ENCODE data around the gene PLD5.
"Not testable (repeated sequence)": the region's sequence is repeated elsewhere in the genome, so short reads cannot be mapped to it uniquely, and the experiment has no call there.

PLD5 gene

GRCh38 chr1:242506724-242507123, 17.8 kb downstream of the PLD5 start:
- Histone ChIP-seq H3K36me3 (ENCODE audit: control insufficient read depth in 2 of 2, insufficient read depth in 2 of 2, low read length in 2 of 2) (no peaks in the 10 kb centered on the region), H3K27ac (ENCODE audit: low read depth in 2 of 2, low read length in 2 of 2) (no peak overlapping the region)

GRCh38 chr1:242489545-242489944, 35.0 kb downstream of the PLD5 start:
- Histone ChIP-seq H3K4me3 (ENCODE audit: low read length in 2 of 2) (no peak overlapping the region), H3K9me3 (ENCODE audit: control insufficient read depth in 2 of 2, low read length in 2 of 2) (no peaks in the 10 kb centered on the region), H3K4me1 (ENCODE audit: control insufficient read depth in 2 of 2, insufficient read depth in 2 of 2, low read length in 2 of 2) (no peaks in the 10 kb centered on the region), H3K9ac (ENCODE audit: low read depth in 1 of 2, low read length in 2 of 2) (no peak overlapping the region), H3K36me3 (ENCODE audit: control insufficient read depth in 2 of 2, insufficient read depth in 2 of 2, low read length in 2 of 2) (no peaks in the 10 kb centered on the region), H3K27me3 (ENCODE audit: control insufficient read depth in 2 of 2, insufficient read depth in 2 of 2, low read length in 2 of 2) (no peaks in the 10 kb centered on the region), H3K27ac (ENCODE audit: low read depth in 2 of 2, low read length in 2 of 2) (no peak overlapping the region)

More at GRCh38 chr1:242506724-242507123, 17.8 kb downstream of the PLD5 start:
- Histone ChIP-seq H3K9ac (ENCODE audit: low read depth in 1 of 2, low read length in 2 of 2) (no peak overlapping the region), H3K9me3 (ENCODE audit: control insufficient read depth in 2 of 2, low read length in 2 of 2) (no peaks in the 10 kb centered on the region), H3K4me3 (ENCODE audit: low read length in 2 of 2) (no peak overlapping the region), H3K4me1 (ENCODE audit: control insufficient read depth in 2 of 2, insufficient read depth in 2 of 2, low read length in 2 of 2) (no peaks in the 10 kb centered on the region), H3K27me3 (ENCODE audit: control insufficient read depth in 2 of 2, insufficient read depth in 2 of 2, low read length in 2 of 2) (no peaks in the 10 kb centered on the region)

- Histone ChIP-seq H3K4me3 (ENCODE audit: low read length in 2 of 2) (no peak overlapping the region), H3K27ac (ENCODE audit: low read depth in 2 of 2, low read length in 2 of 2) (no peak overlapping the region), H3K36me3 (ENCODE audit: control insufficient read depth in 2 of 2, insufficient read depth in 2 of 2, low read length in 2 of 2) (no peaks in the 10 kb centered on the region), H3K27me3 (ENCODE audit: control insufficient read depth in 2 of 2, insufficient read depth in 2 of 2, low read length in 2 of 2) (no peaks in the 10 kb centered on the region), H3K9me3 (ENCODE audit: control insufficient read depth in 2 of 2, low read length in 2 of 2) (no peaks in the 10 kb centered on the region), H3K9ac (ENCODE audit: low read depth in 1 of 2, low read length in 2 of 2) (no peak overlapping the region), H3K4me1 (ENCODE audit: control insufficient read depth in 2 of 2, insufficient read depth in 2 of 2, low read length in 2 of 2) (no peaks in the 10 kb centered on the region)
Observed at GRCh38 chr1:242477944-242478343, 46.6 kb downstream of the PLD5 start.

GRCh38 chr1:242470774-242471173, 53.7 kb downstream of the PLD5 start:
- Histone ChIP-seq H3K27ac (ENCODE audit: low read depth in 2 of 2, low read length in 2 of 2) (no peak overlapping the region), H3K36me3 (ENCODE audit: control insufficient read depth in 2 of 2, insufficient read depth in 2 of 2, low read length in 2 of 2) (no peaks in the 10 kb centered on the region), H3K9ac (ENCODE audit: low read depth in 1 of 2, low read length in 2 of 2) (no peak overlapping the region), H3K4me3 (ENCODE audit: low read length in 2 of 2) (no peak overlapping the region), H3K4me1 (ENCODE audit: control insufficient read depth in 2 of 2, insufficient read depth in 2 of 2, low read length in 2 of 2) (no peaks in the 10 kb centered on the region), H3K27me3 (ENCODE audit: control insufficient read depth in 2 of 2, insufficient read depth in 2 of 2, low read length in 2 of 2) (no peaks in the 10 kb centered on the region), H3K9me3 (ENCODE audit: control insufficient read depth in 2 of 2, low read length in 2 of 2) (no peaks in the 10 kb centered on the region)

GRCh38 chr1:242468784-242469183, 55.7 kb downstream of the PLD5 start:
- Histone ChIP-seq H3K27ac (ENCODE audit: low read depth in 2 of 2, low read length in 2 of 2) (no peak overlapping the region), H3K36me3 (ENCODE audit: control insufficient read depth in 2 of 2, insufficient read depth in 2 of 2, low read length in 2 of 2) (no peaks in the 10 kb centered on the region), H3K9me3 (ENCODE audit: control insufficient read depth in 2 of 2, low read length in 2 of 2) (no peaks in the 10 kb centered on the region)

GRCh38 chr1:242467556-242468145, 56.8 kb downstream of the PLD5 start:
- Histone ChIP-seq H3K27me3 (ENCODE audit: control insufficient read depth in 2 of 2, insufficient read depth in 2 of 2, low read length in 2 of 2) (no peaks in the 10 kb centered on the region), H3K4me3 (ENCODE audit: low read length in 2 of 2) (no peak overlapping the region), H3K27ac (ENCODE audit: low read depth in 2 of 2, low read length in 2 of 2) (no peak overlapping the region), H3K9ac (ENCODE audit: low read depth in 1 of 2, low read length in 2 of 2) (no peak overlapping the region), H3K4me1 (ENCODE audit: control insufficient read depth in 2 of 2, insufficient read depth in 2 of 2, low read length in 2 of 2) (no peaks in the 10 kb centered on the region), H3K9me3 (ENCODE audit: control insufficient read depth in 2 of 2, low read length in 2 of 2) (no peaks in the 10 kb centered on the region), H3K36me3 (ENCODE audit: control insufficient read depth in 2 of 2, insufficient read depth in 2 of 2, low read length in 2 of 2) (no peaks in the 10 kb centered on the region)

More at GRCh38 chr1:242468784-242469183, 55.7 kb downstream of the PLD5 start:
- Histone ChIP-seq H3K4me3 (ENCODE audit: low read length in 2 of 2) (no peak overlapping the region), H3K4me1 (ENCODE audit: control insufficient read depth in 2 of 2, insufficient read depth in 2 of 2, low read length in 2 of 2) (no peaks in the 10 kb centered on the region), H3K9ac (ENCODE audit: low read depth in 1 of 2, low read length in 2 of 2) (no peak overlapping the region), H3K27me3 (ENCODE audit: control insufficient read depth in 2 of 2, insufficient read depth in 2 of 2, low read length in 2 of 2) (no peaks in the 10 kb centered on the region)

GRCh38 chr1:242462867-242463266, 61.6 kb downstream of the PLD5 start:
- H3K27ac ChIP-seq (ENCODE audit: low read depth in 2 of 2, low read length in 2 of 2), result no peak overlapping the region
- H3K27me3 ChIP-seq (ENCODE audit: control insufficient read depth in 2 of 2, insufficient read depth in 2 of 2, low read length in 2 of 2), result no peaks in the 10 kb centered on the region
- H3K36me3 ChIP-seq (ENCODE audit: control insufficient read depth in 2 of 2, insufficient read depth in 2 of 2, low read length in 2 of 2), result no peaks in the 10 kb centered on the region
- H3K4me1 ChIP-seq (ENCODE audit: control insufficient read depth in 2 of 2, insufficient read depth in 2 of 2, low read length in 2 of 2), result no peaks in the 10 kb centered on the region
- H3K9ac ChIP-seq (ENCODE audit: low read depth in 1 of 2, low read length in 2 of 2), result no peak overlapping the region
- no peak overlapping the region for H3K4me3 ChIP-seq (ENCODE audit: low read length in 2 of 2)
- no peaks in the 10 kb centered on the region for H3K9me3 ChIP-seq (ENCODE audit: control insufficient read depth in 2 of 2, low read length in 2 of 2)

GRCh38 chr1:242459740-242460139, 64.8 kb downstream of the PLD5 start:
- H3K27me3 ChIP-seq (ENCODE audit: control insufficient read depth in 2 of 2, insufficient read depth in 2 of 2, low read length in 2 of 2); H3K4me3 ChIP-seq (ENCODE audit: low read length in 2 of 2); H3K36me3 ChIP-seq (ENCODE audit: control insufficient read depth in 2 of 2, insufficient read depth in 2 of 2, low read length in 2 of 2); H3K27ac ChIP-seq (ENCODE audit: low read depth in 2 of 2, low read length in 2 of 2); H3K9me3 ChIP-seq (ENCODE audit: control insufficient read depth in 2 of 2, low read length in 2 of 2); H3K4me1 ChIP-seq (ENCODE audit: control insufficient read depth in 2 of 2, insufficient read depth in 2 of 2, low read length in 2 of 2); H3K9ac ChIP-seq (ENCODE audit: low read depth in 1 of 2, low read length in 2 of 2): not testable (repeated sequence)

GRCh38 chr1:242456726-242457269, 67.7 kb downstream of the PLD5 start:
- Histone ChIP-seq H3K4me1 (ENCODE audit: control insufficient read depth in 2 of 2, insufficient read depth in 2 of 2, low read length in 2 of 2) (no peaks in the 10 kb centered on the region), H3K9ac (ENCODE audit: low read depth in 1 of 2, low read length in 2 of 2) (no peak overlapping the region), H3K9me3 (ENCODE audit: control insufficient read depth in 2 of 2, low read length in 2 of 2) (no peaks in the 10 kb centered on the region), H3K36me3 (ENCODE audit: control insufficient read depth in 2 of 2, insufficient read depth in 2 of 2, low read length in 2 of 2) (no peaks in the 10 kb centered on the region), H3K27me3 (ENCODE audit: control insufficient read depth in 2 of 2, insufficient read depth in 2 of 2, low read length in 2 of 2) (no peaks in the 10 kb centered on the region), H3K27ac (ENCODE audit: low read depth in 2 of 2, low read length in 2 of 2) (no peak overlapping the region), H3K4me3 (ENCODE audit: low read length in 2 of 2) (no peak overlapping the region)

GRCh38 chr1:242455052-242455361, 69.5 kb downstream of the PLD5 start:
- Histone ChIP-seq H3K4me3 (ENCODE audit: low read length in 2 of 2) (no peak overlapping the region), H3K36me3 (ENCODE audit: control insufficient read depth in 2 of 2, insufficient read depth in 2 of 2, low read length in 2 of 2) (no peaks in the 10 kb centered on the region), H3K9ac (ENCODE audit: low read depth in 1 of 2, low read length in 2 of 2) (no peak overlapping the region), H3K27ac (ENCODE audit: low read depth in 2 of 2, low read length in 2 of 2) (no peak overlapping the region), H3K9me3 (ENCODE audit: control insufficient read depth in 2 of 2, low read length in 2 of 2) (no peaks in the 10 kb centered on the region), H3K4me1 (ENCODE audit: control insufficient read depth in 2 of 2, insufficient read depth in 2 of 2, low read length in 2 of 2) (no peaks in the 10 kb centered on the region), H3K27me3 (ENCODE audit: control insufficient read depth in 2 of 2, insufficient read depth in 2 of 2, low read length in 2 of 2) (no peaks in the 10 kb centered on the region)

Data from mucosa of rectum (tissue), 2 donors.